RWPE1 (cell line): Measurements from ENCODE around the gene TBC1D1.

ENCODE experiments used
- CTCF ChIA-PET: fragments of 350-600 bp; sonication (Branson Sonifier 250); formaldehyde crosslinking; extraction: SDS; loops from one replicate; lab custom pipeline; 2021; lab: Yijun Ruan, JAX
- POLR2A ChIA-PET: fragments of 400-600 bp; formaldehyde crosslinking; extraction: SDS; loops from one replicate; lab custom pipeline; 2020; ENCODE audit warnings: antibody characterized with exemption; ENCODE audit not compliant: low non-redundant PET; lab: Yijun Ruan, JAX
- DNase-seq: peaks from one replicate; pipeline ENCODE4 v3.0.0; 2012; ENCODE audit warnings: low spot score
- H3K27ac ChIP-seq: fragments of 450-650 bp; 2 replicates; pipeline ENCODE4 v1.5.1; 2017
- TF ChIP-seq, protein P1 (sequence below): fragments of 450-650 bp; conservative IDR thresholded peaks from 2 replicates; pipeline ENCODE4 v1.5.1; 2017; ENCODE audit warnings: low read depth, mild to moderate bottlenecking

Gene TBC1D1

DNA sequence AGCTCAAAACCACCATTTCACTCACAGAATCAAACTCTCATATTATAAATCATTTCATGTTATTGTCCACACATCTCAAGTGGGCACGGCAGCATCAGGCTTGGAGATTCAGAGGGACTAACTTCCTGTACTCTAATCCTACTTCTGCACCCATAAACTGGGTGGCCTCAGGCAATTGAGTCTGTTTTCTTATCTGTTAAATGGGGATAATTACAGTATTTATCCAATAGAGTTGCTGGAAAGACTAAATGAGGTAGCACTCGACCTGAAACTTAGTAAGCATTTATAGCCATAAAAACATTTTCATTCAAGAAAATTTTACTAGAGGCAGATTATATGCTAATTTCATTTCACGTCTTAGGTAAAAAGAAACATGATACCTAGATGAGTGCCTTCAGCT is 13.0 kb downstream of the TBC1D1 start:
- ChIA-PET CTCF (no interaction called here), POLR2A (no interaction called here)
- TF ChIP-seq, protein P1, sequence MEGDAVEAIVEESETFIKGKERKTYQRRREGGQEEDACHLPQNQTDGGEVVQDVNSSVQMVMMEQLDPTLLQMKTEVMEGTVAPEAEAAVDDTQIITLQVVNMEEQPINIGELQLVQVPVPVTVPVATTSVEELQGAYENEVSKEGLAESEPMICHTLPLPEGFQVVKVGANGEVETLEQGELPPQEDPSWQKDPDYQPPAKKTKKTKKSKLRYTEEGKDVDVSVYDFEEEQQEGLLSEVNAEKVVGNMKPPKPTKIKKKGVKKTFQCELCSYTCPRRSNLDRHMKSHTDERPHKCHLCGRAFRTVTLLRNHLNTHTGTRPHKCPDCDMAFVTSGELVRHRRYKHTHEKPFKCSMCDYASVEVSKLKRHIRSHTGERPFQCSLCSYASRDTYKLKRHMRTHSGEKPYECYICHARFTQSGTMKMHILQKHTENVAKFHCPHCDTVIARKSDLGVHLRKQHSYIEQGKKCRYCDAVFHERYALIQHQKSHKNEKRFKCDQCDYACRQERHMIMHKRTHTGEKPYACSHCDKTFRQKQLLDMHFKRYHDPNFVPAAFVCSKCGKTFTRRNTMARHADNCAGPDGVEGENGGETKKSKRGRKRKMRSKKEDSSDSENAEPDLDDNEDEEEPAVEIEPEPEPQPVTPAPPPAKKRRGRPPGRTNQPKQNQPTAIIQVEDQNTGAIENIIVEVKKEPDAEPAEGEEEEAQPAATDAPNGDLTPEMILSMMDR, result no peak
- no peak for DNase-seq
- no peak overlapping the region for H3K27ac ChIP-seq

GRCh38 chr4:37904824-37905223 is 13.9 kb downstream of the TBC1D1 start:
- CTCF ChIA-PET, result no interaction called here

GRCh38 chr4:37905533-37906169 is 14.8 kb downstream of the TBC1D1 start:
- TF ChIP-seq, protein P1, result no peak
- no peak for DNase-seq
- H3K27ac ChIP-seq, result no peak overlapping the region
- CTCF ChIA-PET, result no interaction called here
- POLR2A ChIA-PET, result no interaction called here

More at GRCh38 chr4:37904824-37905223, 13.9 kb downstream of the TBC1D1 start:
- POLR2A ChIA-PET, result no interaction called here
- DNase-seq, result no peak
- TF ChIP-seq, protein P1, result no peak
- no peak overlapping the region for H3K27ac ChIP-seq

- POLR2A ChIA-PET, result no interaction called here
- DNase-seq, result no peak
Observed at GRCh38 chr4:37908488-37909331, 17.8 kb downstream of the TBC1D1 start.

GRCh38 chr4:37909332-37910090 is 18.6 kb downstream of the TBC1D1 start:
- TF ChIP-seq, protein P1, result no peak
- ChIA-PET CTCF (interaction anchor here (0.5 to 0.7 kb wide), 5 partner anchors 93 to 1501 kb away, joined by 3 to 6 read pairs (median 3); no protein-coding TSS in a partner anchor), POLR2A (no interaction called here)
- DNase-seq, result no peak
- no peak overlapping the region for H3K27ac ChIP-seq

More at GRCh38 chr4:37908488-37909331, 17.8 kb downstream of the TBC1D1 start:
- H3K27ac ChIP-seq, result no peak overlapping the region
- TF ChIP-seq, protein P1, result no peak
- CTCF ChIA-PET, result interaction anchor here (0.5 kb wide), 2 partner anchors 92 to 127 kb away, joined by 3 to 6 read pairs; no protein-coding TSS in a partner anchor

DNA sequence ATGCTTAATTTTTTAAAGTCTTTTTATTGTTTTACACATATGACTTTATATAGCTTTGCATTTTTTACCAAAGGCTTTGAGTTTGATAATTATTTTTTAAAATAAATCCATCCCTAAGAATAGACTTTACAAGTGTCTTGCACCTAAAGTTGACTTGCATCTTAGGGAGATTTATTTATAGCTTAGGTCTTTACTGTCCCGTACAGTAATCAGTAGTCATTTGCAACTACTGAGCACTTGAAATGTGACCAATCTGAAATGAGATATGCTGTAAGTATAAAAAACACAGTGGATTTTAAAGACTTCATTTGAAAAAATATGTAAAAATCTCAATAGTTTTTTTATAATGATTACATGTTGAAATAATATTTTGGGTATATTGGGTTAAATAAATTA is 19.2 kb downstream of the TBC1D1 start:
- DNase-seq, result no peak
- no peak overlapping the region for H3K27ac ChIP-seq
- TF ChIP-seq, protein P1, result no peak
- ChIA-PET POLR2A (no interaction called here), CTCF (interaction anchor here (0.5 kb wide), 1 partner anchor 101 kb away, joined by 3 read pairs; no protein-coding TSS in a partner anchor)
